DOHH2 (cell line): ENCODE measurements around the gene NKPD1.
A peak's percentile ranks its signal among the peaks of the same experiment; 100 is the strongest.

Source experiments
- H3F3A ChIP-seq: fragments of 200-600 bp; sonication (generic), shearing (Covaris generic); 2 replicates; pipeline ENCODE4 v1.6.0; 2016; ENCODE audit warnings: antibody characterized with exemption, mild to moderate bottlenecking; ENCODE audit not compliant: control insufficient read depth, insufficient read depth
- H3K27ac ChIP-seq: fragments of 200-600 bp; sonication (generic); 2 replicates; pipeline ENCODE4 v1.5.1; 2014; ENCODE audit warnings: low read depth, mild to moderate bottlenecking, low read length, moderate library complexity
- H3K27me3 ChIP-seq: fragments of 200-600 bp; sonication (generic); 2 replicates; pipeline ENCODE4 v1.6.1; 2014; ENCODE audit warnings: mild to moderate bottlenecking, low read length, mixed read lengths; ENCODE audit not compliant: control insufficient read depth
- H3K36me3 ChIP-seq: fragments of 200-600 bp; sonication (generic); 2 replicates; pipeline ENCODE4 v1.6.1; 2014; ENCODE audit warnings: mild to moderate bottlenecking, low read length, moderate library complexity, mixed read lengths; ENCODE audit not compliant: control insufficient read depth
- H3K4me1 ChIP-seq: fragments of 200-600 bp; sonication (generic); 2 replicates; pipeline ENCODE4 v1.6.1; 2014; ENCODE audit warnings: mild to moderate bottlenecking, low read length, mixed read lengths; ENCODE audit not compliant: control insufficient read depth
- H3K4me2 ChIP-seq: fragments of 200-600 bp; sonication (generic); 2 replicates; pipeline ENCODE4 v1.6.0; 2014; ENCODE audit warnings: mild to moderate bottlenecking, low read length, moderate library complexity
- H3K4me3 ChIP-seq: fragments of 200-600 bp; sonication (generic); 2 replicates; pipeline ENCODE4 v1.5.1; 2014; ENCODE audit warnings: mild to moderate bottlenecking, low read length, mixed read lengths
- H3K79me2 ChIP-seq: fragments of 200-600 bp; sonication (generic); 2 replicates; pipeline ENCODE4 v1.6.1; 2014; ENCODE audit warnings: mild to moderate bottlenecking, low read length, mixed read lengths; ENCODE audit not compliant: control insufficient read depth
- H3K9me2 ChIP-seq: fragments of 200-600 bp; sonication (generic); replicated peaks from 2 replicates; pipeline ENCODE4 v1.6.1; 2014; ENCODE audit warnings: mild to moderate bottlenecking, low read length, mixed read lengths; ENCODE audit not compliant: control insufficient read depth
- H3K9me3 ChIP-seq: fragments of 200-600 bp; sonication (generic); 2 replicates; pipeline ENCODE4 v1.6.1; 2014; ENCODE audit warnings: antibody characterized with exemption, low read length, mixed read lengths; ENCODE audit not compliant: control insufficient read depth, insufficient read depth
- H4K20me1 ChIP-seq: fragments of 200-600 bp; sonication (generic); 2 replicates; pipeline ENCODE4 v1.6.0; 2014; ENCODE audit warnings: low read depth, mild to moderate bottlenecking, antibody characterized with exemption, low read length, moderate library complexity; ENCODE audit not compliant: control insufficient read depth, insufficient read depth
- EZH2phosphoT487 ChIP-seq: fragments of 200-600 bp; sonication (generic); IDR thresholded peaks from 2 replicates; pipeline ENCODE4 v1.6.1; 2017; ENCODE audit warnings: borderline replicate concordance, mild to moderate bottlenecking, antibody characterized with exemption, low read length, moderate library complexity, mixed read lengths
- TF ChIP-seq, protein P1 (sequence below): fragments of 200-600 bp; sonication (generic); IDR thresholded peaks from one replicate; pipeline ENCODE4 v1.5.1; 2014; ENCODE audit warnings: antibody characterized with exemption, mild to moderate bottlenecking, low read depth, low read length; ENCODE audit not compliant: poor library complexity, severe bottlenecking

NKPD1 gene

DNA sequence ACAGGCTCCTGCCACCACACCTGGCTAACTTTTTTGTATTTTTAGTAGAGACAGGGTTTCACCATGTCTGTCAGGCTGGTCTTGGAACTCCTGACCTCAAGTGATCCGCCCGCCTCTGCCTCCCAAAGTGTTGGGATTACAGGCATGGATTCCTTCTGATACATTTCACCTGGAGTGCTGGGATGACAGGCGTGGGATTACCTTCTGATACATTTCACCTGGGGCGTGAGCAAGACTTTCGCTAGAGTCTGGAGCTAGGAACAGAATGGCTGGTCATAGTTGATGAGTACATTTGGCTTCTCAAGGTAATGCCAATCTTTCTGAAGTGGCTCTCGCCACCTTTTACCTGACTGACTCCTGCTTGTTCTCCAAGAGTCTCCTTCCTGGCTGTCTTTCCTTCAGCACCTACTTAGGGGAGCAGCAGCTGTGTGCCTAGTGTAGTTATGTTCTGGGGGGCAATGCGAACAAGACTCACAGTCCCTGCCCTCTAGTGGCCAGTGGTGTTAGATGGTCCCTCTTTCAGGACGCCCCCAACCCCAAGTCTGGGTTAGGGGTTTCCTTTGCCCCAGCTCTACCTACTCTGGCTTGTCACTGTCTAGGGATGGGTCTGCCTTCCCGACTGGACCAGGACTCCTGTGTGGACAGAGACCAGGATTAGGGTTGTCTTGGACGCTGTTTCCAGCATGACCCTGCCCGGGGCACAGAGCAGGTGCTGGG lies 48.5 kb downstream of the NKPD1 start:
- H3K79me2 ChIP-seq = peaks cover 97% of the 10 kb centered on the region
- H3K36me3 ChIP-seq = 0 out of 2 replicates have a peak, but pooled peaks cover 3% of the 10 kb centered on the region
- peaks cover 18% of the 10 kb centered on the region for H4K20me1 ChIP-seq
- H3K27me3 ChIP-seq = no peaks in the 10 kb centered on the region
- H3K9me3 ChIP-seq = no peaks in the 10 kb centered on the region
- H3K4me1 ChIP-seq = peaks cover 63% of the 10 kb centered on the region
- H3K4me3 ChIP-seq = no peak overlapping the region
- H3F3A ChIP-seq = no peaks in the 10 kb centered on the region
- TF ChIP-seq EZH2phosphoT487 = no peak
- TF ChIP-seq, protein P1, sequence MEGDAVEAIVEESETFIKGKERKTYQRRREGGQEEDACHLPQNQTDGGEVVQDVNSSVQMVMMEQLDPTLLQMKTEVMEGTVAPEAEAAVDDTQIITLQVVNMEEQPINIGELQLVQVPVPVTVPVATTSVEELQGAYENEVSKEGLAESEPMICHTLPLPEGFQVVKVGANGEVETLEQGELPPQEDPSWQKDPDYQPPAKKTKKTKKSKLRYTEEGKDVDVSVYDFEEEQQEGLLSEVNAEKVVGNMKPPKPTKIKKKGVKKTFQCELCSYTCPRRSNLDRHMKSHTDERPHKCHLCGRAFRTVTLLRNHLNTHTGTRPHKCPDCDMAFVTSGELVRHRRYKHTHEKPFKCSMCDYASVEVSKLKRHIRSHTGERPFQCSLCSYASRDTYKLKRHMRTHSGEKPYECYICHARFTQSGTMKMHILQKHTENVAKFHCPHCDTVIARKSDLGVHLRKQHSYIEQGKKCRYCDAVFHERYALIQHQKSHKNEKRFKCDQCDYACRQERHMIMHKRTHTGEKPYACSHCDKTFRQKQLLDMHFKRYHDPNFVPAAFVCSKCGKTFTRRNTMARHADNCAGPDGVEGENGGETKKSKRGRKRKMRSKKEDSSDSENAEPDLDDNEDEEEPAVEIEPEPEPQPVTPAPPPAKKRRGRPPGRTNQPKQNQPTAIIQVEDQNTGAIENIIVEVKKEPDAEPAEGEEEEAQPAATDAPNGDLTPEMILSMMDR = peak; percentile 61
- H3K27ac ChIP-seq = no peak overlapping the region
- H3K9me2 ChIP-seq = no peaks in the 10 kb centered on the region
- H3K4me2 ChIP-seq = no peak overlapping the region
